Glomerular visceral epithelial cell (primary cell): ENCODE results near the gene YAE1.
"Not testable (repeated sequence)": the region's sequence is repeated elsewhere in the genome, so short reads cannot be mapped to it uniquely, and the experiment has no call there.

ENCODE experiments used
- DNase-seq: peaks from one replicate; pipeline ENCODE4 v3.0.0-alpha.2; 2016; ENCODE audit errors: extremely low spot score

YAE1 gene, protein sequence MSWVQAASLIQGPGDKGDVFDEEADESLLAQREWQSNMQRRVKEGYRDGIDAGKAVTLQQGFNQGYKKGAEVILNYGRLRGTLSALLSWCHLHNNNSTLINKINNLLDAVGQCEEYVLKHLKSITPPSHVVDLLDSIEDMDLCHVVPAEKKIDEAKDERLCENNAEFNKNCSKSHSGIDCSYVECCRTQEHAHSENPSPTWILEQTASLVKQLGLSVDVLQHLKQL

DNA sequence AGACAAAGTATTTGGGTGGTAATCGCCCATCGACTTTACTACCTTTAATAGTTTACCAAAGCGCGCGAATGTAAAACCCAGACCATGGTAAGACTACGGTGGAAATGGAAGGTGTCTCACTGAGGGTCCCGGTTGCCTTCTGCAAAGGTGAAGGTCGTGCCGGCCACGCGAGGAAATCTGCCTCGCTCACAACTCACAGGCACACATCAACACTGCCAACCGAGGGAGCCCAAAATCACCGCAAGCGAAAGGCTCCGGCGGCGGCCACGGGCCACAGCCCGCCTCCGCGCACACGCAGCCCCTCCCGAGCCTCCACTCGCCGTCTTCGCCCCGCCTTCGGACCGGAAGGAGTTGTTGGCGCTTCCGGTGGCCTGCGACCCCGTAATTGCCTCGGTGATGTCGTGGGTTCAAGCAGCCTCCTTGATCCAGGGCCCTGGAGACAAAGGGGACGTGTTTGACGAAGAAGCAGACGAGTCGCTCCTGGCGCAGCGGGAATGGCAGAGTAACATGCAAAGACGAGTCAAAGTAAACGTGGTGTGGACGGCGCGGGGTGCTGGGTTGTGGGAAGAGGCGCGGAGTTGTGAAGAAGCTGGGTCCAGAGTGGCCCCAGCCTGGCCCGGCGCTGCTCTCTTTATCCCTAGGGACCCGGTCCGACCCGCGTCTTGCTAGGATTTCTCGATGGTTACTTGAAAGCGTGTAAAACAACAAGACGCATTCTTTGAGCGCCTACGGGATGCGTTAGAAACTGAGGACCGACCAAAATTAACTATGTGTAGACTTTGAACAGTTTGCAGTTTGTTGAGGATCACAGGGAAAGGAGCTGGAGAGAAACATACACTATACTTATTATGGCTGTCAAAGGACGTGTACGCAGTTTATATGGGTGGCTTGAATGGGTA lies at the start of gene YAE1:
Gene YAE1, plus strand, starts transcription at position 382 of the 899 bp plus-strand sequence. Its CDS starts 15 bp downstream, at position 397.
- peak; percentile 77 for DNase-seq

DNA sequence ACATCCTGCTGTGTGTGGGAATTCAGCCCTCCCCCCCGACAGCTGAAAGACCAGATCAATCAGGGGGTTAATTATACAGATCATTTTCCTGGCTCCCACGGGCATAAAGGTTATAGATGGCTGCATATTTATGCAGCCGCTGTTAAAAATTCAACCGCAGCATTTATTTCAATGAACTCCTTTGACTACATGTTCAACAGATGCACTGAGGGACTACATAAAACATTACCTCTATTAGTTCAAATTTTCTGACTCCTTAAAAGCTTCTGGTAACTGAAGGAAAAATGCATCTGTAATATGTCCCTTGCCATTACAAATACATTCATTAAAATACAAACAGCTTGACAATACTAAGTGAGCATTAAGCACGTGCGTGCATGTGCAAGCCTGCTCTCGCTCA lies 49.7 kb upstream of the YAE1 start:
- DNase-seq: no peak

DNA sequence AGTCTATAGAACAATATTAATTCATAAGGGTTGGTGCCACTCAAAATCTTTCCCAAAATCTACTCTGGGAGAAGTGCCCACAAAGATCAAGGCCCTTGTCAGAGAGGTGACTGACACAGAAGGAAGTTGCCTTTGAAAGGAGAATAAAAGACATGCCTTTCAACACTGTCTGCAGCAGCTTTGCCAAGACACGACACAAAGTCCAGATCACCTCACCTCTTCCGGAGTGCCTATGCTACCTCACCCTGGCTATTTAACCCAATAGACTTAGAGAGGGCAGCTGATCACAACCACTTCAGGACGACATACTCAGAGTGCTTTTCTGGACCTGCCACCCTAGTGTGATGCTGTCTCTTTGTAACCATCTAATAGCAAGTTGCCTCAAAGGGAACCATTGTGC lies 49.0 kb upstream of the YAE1 start:
- DNase-seq: no peak

DNA sequence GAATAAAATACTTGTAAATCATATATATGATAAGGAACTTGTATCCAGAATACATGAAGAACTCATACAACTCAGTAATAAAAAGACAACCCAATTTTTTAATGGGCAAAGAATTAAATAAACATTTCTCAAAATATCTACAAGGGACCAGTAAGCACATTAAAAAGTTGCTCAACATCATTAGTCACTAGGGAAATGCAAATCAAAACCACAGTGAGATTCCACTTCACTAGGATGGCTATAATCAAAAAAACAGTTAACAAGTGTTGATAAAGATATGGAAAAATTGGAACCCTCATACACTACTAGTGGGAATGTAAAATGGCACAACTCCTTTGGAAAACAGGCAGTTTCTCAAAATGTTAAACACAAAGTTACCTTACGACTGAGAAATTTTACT lies 40.3 kb upstream of the YAE1 start:
- no peak for DNase-seq

DNA sequence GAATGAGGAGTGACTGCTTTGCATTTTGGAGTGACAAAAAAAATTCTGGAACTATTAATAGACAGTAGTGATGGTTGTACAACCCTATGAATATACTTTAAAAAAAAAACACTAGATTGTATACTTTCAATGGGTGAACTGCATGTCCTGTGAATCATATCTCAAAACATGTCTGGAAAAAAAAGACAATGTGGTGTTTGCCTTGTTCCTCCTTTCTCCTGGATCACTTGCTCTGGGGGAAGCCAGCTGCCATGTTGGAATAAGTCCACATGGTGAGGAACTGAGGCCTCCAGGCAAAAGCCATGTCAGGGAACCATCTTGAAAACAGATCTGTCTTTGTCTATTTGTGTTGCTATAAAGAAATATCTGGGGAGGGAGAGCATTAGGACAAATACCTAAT lies 39.5 kb upstream of the YAE1 start:
- DNase-seq: no peak

DNA sequence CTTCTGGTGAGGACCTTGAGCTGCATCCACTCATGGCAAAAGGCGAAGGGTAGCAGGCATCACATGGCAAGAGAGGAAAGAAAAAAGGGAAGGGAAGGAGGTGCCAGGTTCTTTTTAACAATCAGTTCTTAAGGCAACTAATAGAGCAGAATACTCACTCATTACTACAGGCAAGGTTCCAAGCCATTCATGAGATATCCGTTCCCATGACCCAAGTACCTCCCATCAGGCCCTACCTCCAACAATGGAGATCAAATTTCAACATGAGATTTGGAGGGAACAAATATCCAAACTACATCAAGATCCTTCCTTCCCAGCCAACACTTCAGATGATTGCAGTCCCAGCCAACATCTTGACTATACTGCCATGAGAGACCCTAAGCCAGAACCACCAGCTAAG lies 38.9 kb upstream of the YAE1 start:
- DNase-seq: no peak

DNA sequence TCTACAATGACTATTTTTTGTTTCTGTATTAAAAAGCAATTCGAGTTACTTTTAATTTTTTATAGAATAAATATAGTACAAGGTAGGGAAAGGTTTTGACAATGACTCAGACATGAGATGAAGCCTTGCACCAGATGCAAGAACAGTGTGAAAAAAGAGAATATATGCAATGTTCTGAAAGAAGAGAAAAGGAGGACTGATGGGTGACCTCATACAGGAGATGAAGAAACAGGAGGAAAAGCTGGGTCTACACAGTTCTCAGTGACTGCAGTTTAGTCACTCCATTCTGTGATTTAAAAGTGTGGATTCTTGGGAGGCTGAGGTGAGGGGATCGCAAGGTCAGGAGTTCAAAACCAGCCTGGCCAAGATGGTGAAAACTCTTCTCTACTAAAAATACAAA lies 38.3 kb upstream of the YAE1 start:
- no peak for DNase-seq

DNA sequence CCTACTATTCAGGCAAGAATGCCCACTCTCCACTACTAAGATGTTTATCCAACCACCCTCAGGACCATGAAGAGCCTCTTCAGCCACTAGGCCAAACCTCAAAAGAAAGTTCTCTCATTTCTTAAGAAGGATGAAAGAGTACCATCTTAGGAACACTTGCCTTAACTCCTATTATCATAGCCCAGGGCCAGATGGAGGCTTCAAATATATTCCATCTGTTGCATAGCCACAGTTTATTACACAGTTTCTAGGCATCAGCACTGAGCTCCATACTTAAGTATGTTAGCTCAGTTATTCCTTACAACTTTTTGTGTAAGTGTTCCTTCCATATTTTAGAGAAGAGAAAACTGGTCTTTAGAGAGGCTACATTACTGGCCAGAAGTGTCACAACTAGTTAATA lies 37.4 kb upstream of the YAE1 start:
- no peak for DNase-seq

DNA sequence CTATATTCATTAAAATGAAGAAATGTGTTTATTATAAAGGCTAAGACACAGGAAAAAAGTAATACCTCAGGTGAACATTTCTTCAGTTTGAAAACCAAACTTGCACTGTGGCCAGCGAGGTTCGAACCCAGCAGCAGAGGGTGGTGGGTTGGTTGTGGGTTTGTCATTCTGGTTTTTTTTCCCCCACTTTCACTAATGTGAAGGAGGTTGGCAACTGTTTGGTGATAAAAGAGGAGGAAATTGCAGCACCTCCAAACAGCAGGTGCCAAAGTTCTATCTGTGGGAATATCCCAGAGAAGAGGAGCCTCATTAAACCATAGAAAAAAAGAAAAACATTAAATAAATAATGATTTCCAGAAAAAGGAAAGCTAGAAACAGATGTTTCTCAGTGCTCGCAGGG lies 36.6 kb upstream of the YAE1 start:
- DNase-seq: no peak

DNA sequence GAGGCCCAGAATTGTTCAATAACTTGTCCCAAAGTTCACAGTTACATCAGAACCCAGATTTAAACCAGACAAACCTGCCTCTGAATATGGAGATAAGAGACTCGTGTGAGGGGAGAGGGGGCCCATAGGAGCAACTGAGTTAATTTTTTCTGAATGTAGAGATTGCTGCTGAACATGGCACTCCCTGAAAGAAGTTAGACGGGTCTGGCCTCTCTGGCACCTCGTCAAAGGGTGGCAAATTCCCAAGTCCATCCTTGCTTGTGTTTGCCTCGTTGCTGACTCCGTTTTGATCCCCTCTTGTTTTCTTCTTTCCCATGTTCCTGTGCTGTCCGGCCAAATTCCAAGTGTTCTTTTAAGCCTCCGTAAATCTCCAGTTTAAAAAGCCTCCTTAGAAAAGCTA lies 35.2 kb upstream of the YAE1 start:
- no peak for DNase-seq

DNA sequence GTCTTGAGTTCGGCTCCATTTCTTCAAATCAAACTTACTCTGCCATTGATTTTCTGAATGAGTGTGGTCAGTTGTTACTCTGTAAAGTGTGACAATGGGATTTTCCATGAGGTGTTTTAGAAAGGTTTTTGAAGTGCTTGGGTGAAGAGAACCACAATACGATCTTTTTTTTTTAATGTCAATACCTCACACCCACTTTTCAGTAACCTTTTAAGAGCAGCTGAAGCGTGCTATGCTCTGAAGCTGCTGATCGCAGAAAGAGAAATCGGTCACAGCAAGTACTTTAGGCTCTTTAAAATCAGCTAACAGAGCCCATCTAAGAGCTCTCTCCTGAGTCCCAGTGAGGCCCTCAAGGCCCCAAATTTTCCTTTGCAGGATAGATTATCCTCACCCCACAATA lies 34.4 kb upstream of the YAE1 start:
- no peak for DNase-seq

DNA sequence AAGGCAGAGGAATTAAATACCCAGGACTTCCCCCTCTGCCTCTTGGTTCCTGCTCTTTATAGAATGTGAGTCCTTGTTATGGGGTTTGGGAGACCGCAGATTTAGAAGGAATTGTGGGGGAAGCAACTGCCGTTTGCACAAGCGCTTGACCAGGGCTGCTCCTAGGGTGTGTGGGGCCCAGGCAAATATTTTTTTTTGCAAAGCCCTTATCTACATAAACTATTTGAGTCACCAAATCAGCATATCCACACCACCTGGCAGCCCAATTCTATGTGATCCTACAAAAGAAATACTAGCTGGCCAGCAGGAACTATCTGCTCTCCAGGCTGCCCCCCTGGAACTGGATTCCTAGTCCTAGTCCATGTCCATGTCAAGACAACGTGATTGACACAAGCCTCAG lies 33.4 kb upstream of the YAE1 start:
- no peak for DNase-seq

DNA sequence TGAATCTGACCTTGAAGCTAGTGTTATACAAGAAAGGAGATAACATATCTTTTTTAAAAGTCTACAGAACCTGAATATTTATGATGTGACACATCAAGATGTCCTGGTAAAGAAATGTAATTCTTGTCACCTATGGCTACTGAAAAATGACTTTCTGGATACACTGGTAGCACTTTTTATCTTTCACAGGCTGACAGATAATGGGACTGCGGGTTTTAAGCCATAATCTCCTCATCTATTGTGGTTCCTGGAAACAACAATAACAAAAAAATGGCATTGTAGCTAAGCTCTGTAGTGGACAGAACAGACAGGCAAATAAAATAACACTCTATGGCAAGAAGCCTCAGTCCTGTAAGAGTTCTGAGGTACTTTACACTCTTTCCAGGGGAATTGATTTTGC lies 31.6 kb upstream of the YAE1 start:
- DNase-seq: no peak

DNA sequence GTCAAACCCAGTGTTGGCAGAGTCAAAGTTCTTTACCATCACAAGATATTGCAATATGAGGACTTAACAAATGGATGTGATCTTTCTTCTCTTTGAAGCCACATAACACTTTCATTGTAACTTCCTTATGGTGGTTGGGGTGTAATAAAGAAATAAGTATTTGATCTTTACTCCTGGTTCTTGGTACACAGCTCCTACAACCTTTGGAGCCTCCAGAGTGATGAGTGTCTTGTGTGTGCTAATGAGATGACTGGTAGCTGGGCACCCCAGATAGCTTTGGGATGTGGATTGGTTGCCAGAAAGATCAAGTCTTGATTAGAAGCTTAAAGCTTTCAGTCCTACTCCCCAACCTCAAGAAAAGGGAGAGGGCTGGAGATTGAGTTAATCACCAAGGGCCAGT lies 31.1 kb upstream of the YAE1 start:
- DNase-seq: no peak

DNA sequence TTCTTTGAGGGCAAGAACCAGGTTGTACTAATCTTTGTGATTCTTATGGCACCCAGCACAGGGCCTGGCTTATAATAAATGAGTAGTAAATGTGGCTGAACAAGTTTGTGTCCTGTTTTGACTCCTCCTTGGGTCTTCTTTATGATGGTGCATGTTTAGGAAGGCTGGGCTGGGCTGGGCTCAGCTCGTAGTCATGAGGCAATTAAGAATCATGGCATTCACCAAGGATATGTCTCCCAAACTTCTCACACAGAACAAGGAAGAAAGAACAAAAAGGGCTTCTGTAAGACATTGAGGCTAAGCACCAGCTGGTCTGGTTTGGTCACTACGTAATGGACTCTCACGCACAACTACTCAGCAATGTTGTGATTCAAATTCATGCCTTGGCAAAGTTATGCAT lies 30.5 kb upstream of the YAE1 start:
- no peak for DNase-seq

DNA sequence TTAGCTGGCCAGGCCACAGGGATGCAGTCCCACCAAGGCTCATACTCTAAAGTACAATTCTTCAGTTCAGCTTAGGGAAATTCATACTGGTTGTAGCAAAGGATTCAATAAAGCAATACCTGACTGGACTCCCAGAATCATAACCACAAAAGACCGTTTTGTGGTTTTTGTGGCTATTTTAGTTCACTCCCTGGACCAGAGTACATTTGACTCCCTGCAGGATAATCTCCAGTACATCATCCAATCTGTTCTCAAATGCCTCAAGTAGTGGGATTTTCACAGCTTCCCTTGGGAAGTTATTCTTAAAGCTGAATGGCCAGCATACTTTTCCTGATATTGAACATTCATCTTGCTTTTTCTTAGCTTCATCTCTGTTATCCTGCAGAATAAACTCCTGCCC lies 29.3 kb upstream of the YAE1 start:
- peak; percentile 13 for DNase-seq

DNA sequence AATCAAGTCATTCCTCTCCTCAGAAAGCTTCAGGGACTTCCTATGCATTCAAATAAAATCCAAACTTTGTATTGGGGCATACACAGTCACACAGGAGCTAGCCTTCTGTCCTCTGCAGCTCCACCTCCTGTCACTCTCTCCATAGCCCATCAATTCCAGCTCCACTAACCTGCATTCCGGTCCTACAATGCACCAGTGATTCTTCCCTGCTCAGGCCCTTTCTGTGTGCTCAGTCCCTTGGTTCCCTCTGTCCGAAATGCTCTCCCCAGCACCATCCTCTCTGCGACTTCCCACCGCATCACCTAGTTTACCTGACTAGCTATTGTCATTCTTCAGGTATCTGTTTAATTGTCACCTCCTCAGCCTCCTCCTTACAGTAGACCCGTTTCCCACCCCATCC lies 26.4 kb upstream of the YAE1 start:
- no peak for DNase-seq

DNA sequence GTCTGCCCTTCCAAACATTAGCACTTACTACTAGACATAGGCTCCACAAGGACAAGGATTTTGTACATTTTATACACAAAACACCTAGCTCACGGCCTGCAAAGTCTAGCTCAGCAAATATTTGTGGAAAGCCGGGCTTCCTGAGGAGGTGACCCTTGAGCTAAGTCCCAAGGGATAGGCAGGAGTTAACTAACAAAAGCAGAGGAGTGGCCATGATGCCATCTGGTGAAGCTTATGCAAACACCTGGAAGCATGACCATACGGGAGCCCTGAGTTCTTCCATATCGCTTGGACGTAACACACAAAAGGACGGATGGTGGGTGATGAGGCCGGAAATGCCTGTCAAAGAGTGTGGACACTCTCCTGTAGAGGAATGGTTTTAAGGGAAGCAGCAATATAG lies 25.9 kb upstream of the YAE1 start:
- no peak for DNase-seq

DNA sequence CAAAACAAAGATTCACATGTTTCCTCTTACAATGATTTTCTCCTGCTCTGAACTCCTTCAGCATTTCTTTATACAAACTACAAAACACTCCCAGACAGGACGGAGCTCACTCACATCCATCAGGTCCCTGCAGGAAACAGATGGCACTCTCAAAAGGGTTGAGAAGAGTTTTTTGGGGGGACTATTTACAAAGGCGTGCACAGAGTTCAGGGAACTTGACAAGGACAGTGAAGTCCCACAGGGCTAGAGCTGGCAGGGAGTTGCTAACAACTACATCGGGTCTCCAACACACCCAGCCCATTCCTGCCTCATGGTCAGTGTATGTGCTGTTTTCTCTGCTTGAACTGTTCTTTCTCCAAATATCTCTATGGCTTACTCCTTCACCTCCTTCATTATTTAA lies 24.7 kb upstream of the YAE1 start:
- DNase-seq: no peak

DNA sequence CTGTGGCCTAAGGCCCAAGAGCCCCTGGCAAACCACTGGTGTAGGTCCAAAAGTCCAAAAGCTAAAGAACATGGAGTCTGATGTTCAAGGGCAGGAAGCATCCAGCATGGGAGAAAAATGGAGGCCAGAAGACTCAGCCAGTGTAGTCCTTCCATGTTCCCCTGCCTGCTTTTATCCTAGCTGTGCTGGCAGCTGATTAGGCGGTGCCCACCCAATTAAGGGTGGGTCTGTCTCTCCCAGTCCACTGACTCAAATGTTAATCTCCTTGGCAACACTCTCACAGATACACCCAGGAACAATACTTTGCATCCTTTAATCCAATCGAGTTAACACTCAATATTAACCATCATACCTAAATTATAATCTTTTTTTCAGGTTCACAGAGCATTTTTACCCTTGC lies 21.4 kb upstream of the YAE1 start:
- DNase-seq: not testable (repeated sequence)

DNA sequence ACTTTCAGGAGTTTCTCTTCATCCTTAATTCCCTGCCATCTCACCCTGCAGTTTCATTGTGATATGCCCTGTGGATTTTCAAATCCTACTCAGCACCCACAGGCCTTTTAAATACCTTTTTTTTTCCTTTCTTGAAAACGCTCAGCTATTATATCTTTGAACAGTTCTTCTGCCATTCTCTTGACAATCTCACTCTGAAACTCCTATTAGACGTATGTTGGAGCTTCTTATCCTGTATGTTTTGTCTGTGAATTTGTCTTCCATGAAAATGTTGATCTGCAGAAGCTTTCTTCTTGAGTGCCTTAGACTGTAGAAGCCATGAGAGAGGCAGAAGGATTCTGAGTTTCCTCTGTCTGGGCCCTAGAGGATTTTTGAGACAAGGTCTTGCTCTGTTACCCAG lies 18.9 kb upstream of the YAE1 start:
- no peak for DNase-seq

DNA sequence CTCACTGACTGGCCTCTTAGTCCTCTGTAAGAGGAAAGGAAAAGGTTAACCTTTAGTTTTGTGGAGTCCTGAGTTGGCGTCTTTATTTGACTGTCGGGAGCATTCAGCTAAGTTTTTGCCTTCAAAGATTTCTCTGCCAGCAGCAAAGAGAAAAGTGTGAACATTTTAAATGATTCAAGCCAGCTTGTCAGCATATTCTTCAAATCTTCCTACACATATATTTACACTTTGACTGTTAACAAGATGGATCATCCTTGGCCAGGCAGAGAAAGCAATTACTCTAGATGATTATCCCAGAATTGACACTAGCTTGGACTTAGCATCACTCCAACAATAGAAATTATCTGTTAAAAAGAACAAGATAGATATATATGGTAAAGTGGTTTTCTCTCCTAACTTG lies 15.8 kb upstream of the YAE1 start:
- DNase-seq: no peak

DNA sequence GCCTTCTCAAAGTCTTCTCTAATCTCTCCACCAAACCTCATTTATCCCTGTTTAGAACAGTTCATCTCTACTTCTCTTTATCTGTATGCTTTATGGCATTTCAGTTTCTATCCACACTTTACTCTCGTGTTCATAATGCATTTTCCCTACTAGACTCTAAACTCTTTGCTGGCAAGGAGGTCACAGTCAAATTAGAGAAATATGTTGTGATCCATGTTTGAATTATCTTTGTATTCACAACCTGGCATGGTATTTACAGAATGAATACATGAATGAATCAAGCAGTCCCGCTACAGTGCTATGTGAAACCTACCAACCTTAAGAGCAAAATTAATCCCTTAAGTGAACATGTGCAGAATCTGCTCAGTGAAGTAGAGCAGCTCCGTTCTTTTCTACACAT lies 12.8 kb upstream of the YAE1 start:
- no peak for DNase-seq
